ENCODE results near the gene SF3B3.

GRCh38 chr16:70483426-70483825 lies 40.2 kb upstream of the SF3B3 start:
- TF ChIP-seq EZH2 (IDR thresholded peaks at IDR 0.05) (no peak), POLR2AphosphoS5 (IDR thresholded peaks at IDR 0.05; ENCODE audit: borderline replicate concordance, low read depth, low read length) (no peak), FOXP2 (optimal IDR thresholded peaks at IDR 0.05; ENCODE audit: control extremely low read depth, extremely low read length, insufficient read depth) (no peak)
